CD4-positive, CD25-positive, alpha-beta regulatory T cell (primary cell): ENCODE data around the gene BTBD2. TPM values are rescaled to one million over a fixed set of nuclear protein-coding genes. Genes with fewer than 3 reads are reported as not detected.

Source experiments
- ATAC-seq, 2 donors: fragments of 150-1000 bp; cut with Tn5 transposase; one replicate each; pipeline ENCODE4 v1.10.0; 2021; ENCODE audit warnings: low read depth in 2 of 2, moderate number of reproducible peaks in 2 of 2, moderate library complexity in 1 of 2
- DNase-seq, 3 donors: peaks; one replicate each; pipeline versions ENCODE4 v3.0.0 to v3.0.0-alpha.2; 2012 to 2022; ENCODE audit warnings: mixed read lengths in 1 of 3
- H3K27ac ChIP-seq: one replicate; pipeline ENCODE4 v1.7.0; 2013; ENCODE audit warnings: mild to moderate bottlenecking, low read length; ENCODE audit not compliant: insufficient read depth, poor library complexity, severe bottlenecking
- H3K27me3 ChIP-seq: one replicate; pipeline ENCODE4 v1.7.0; 2013; ENCODE audit warnings: low read length; ENCODE audit not compliant: control insufficient read depth, insufficient read depth
- H3K36me3 ChIP-seq: one replicate; pipeline ENCODE4 v1.7.0; 2013; ENCODE audit warnings: mild to moderate bottlenecking, low read length, moderate library complexity; ENCODE audit not compliant: control insufficient read depth, insufficient read depth
- H3K4me1 ChIP-seq: 2 replicates; pipeline ENCODE4 v1.7.0; 2013; ENCODE audit warnings: mild to moderate bottlenecking, low read length; ENCODE audit not compliant: insufficient read depth, control insufficient read depth, poor library complexity, severe bottlenecking
- H3K4me3 ChIP-seq: one replicate; pipeline ENCODE4 v1.7.0; 2013; ENCODE audit warnings: low read depth, mild to moderate bottlenecking, low read length, moderate library complexity
- H3K9me3 ChIP-seq, 2 experiments: 1 replicate in 1 of 2; 2 replicates in 1 of 2; pipeline ENCODE4 v1.7.0; 2013; ENCODE audit warnings: low read length in 2 of 2, mild to moderate bottlenecking in 1 of 2, moderate library complexity in 1 of 2; ENCODE audit not compliant: control insufficient read depth in 2 of 2
- H3K27ac Mint-ChIP-seq, 3 donors: one replicate each; pipeline ENCODE4 v1.8.0; 2020 to 2022; ENCODE audit warnings: mild to moderate bottlenecking in 3 of 3, mixed read lengths in 3 of 3, moderate library complexity in 2 of 3
- H3K27me3 Mint-ChIP-seq: one replicate; pipeline ENCODE4 v1.8.0; 2022; ENCODE audit warnings: mild to moderate bottlenecking, mixed read lengths
- H3K36me3 Mint-ChIP-seq: one replicate; pipeline ENCODE4 v1.8.0; 2020; ENCODE audit warnings: mixed read lengths
- H3K4me1 Mint-ChIP-seq, 4 donors: one replicate each; pipeline ENCODE4 v1.8.0; 2020 to 2022; ENCODE audit warnings: mixed read lengths in 4 of 4, mild to moderate bottlenecking in 1 of 4
- H3K4me3 Mint-ChIP-seq, 4 donors: one replicate each; pipeline ENCODE4 v1.8.0; 2020 to 2022; ENCODE audit warnings: mild to moderate bottlenecking in 4 of 4, mixed read lengths in 4 of 4, moderate library complexity in 3 of 4
- H3K9me3 Mint-ChIP-seq, 7 donors: one replicate each; pipeline ENCODE4 v1.8.0; 2020 to 2022; ENCODE audit warnings: mixed read lengths in 7 of 7, mild to moderate bottlenecking in 3 of 7, moderate library complexity in 2 of 7
- polyA plus RNA-seq, 4 donors: library from polyadenylated mRNA; unstranded; fragments of 300-500 nt; fragmentation: Illumina TruSeq; gene quantifications; one replicate each; pipeline ENCODE4 v1.2.3, GENCODE V29; 2021
- total RNA-seq: library from RNA; stranded (reverse); gene quantifications from one replicate; pipeline ENCODE4 v1.2.3, GENCODE V29; 2022

Gene BTBD2
- total and polyA plus RNA-seq, 5 donors from 2014 or later, result 3.2 to 58.6 (median 5.1) TPM

DNA sequence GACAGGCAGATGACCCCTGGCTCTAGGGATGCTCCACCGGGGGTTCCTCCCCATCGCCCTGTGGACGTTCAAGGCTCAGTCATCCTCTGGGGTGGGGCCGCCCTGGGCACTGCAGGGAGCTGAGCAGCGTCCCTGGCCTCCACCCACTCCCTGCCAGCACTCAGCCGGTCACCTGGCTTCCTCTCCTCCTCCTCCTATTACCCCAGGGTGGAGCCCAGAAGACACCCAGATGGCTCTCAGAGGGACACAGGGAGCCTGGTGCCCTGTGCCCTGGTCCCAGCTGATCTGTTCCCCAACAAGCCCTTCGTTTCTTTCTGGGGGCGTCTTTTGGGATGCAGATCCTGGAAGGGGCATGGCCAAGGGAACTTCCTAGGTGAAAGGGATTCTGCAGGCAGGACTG lies 39.2 kb upstream of the BTBD2 start:
- H3K4me3 Mint-ChIP-seq, result peak overlapping the region in 2 of 4 donors; percentile 69 to 86
- H3K9me3 Mint-ChIP-seq, result no peaks in the 10 kb centered on the region
- H3K36me3 Mint-ChIP-seq, result no peaks in the 10 kb centered on the region
- Histone ChIP-seq H3K27me3 (no peaks in the 10 kb centered on the region), H3K4me3 (no peak overlapping the region), H3K9me3 (no peaks in the 10 kb centered on the region), H3K27ac (peak overlapping the region; percentile 23), H3K36me3 (no peaks in the 10 kb centered on the region), H3K4me1 (peaks cover 64% of the 10 kb centered on the region)
- DNase-seq (no peak), ATAC-seq (no peak)
- peak overlapping the region in 2 of 3 donors; percentile 63 to 88 for H3K27ac Mint-ChIP-seq
- H3K27me3 Mint-ChIP-seq, result peaks cover 4% of the 10 kb centered on the region
- peaks cover 0 to 66% (median 9%) of the 10 kb centered on the region in 4 donors for H3K4me1 Mint-ChIP-seq

DNA sequence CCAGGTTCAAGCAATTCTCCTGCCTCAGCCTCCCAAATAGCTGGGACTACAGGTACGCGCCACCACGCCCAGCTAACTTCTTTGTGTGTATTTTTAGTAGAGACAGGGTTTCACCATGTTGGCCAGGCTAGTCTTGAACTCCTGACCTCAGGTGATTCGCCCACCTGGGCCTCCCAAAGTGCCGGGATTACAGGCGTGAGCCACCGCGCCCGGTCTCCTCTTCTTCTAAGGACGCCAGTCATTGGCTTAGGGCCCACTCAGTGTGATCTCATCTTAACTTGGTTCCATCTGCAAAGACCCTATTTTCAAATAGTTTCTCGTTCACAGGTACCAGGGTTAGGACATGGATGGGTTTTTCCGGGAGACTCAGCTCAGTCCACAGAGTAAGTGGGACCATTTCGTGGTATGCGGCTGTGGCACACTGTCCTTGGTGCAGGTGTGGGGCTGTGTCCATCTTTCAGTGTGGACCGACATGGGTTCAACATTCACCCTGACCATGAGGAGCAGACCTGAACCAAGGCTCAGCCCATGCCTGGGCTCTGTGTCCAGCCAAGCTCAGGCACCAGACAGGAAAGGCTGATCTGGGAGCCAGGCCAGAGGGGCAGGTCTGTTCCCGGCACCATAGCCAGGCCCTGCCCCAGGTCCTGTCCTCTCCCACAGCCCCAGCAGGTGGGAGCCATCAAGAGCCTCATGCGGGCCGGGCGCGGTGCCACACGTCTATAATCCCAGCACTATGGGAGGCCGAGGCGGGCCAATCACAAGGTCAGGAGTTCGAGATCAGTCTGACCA lies 38.3 kb upstream of the BTBD2 start:
- Histone ChIP-seq H3K27ac (peak overlapping the region; percentile 19), H3K9me3 (no peaks in the 10 kb centered on the region), H3K4me3 (no peak overlapping the region), H3K27me3 (no peaks in the 10 kb centered on the region), H3K36me3 (peaks cover 3% of the 10 kb centered on the region), H3K4me1 (peaks cover 64% of the 10 kb centered on the region)
- Mint-ChIP-seq H3K4me1 (peaks cover 0 to 67% (median 8%) of the 10 kb centered on the region in 4 donors), H3K36me3 (no peaks in the 10 kb centered on the region), H3K4me3 (peak overlapping the region in 3 of 4 donors; percentile 41 to 92 (median 68)), H3K27ac (peak overlapping the region in 2 of 3 donors; percentile 48 to 77), H3K9me3 (no peaks in the 10 kb centered on the region), H3K27me3 (peaks cover 4% of the 10 kb centered on the region)
- no peak for ATAC-seq
- no peak for DNase-seq

GRCh38 chr19:2051773-2052704 lies 36.5 kb upstream of the BTBD2 start:
- Histone ChIP-seq H3K4me3 (no peak overlapping the region), H3K9me3 (no peaks in the 10 kb centered on the region), H3K27ac (peak overlapping the region; percentile 92), H3K4me1 (peaks cover 64% of the 10 kb centered on the region), H3K36me3 (peaks cover 3% of the 10 kb centered on the region), H3K27me3 (no peaks in the 10 kb centered on the region)
- ATAC-seq (peak; percentile 13), DNase-seq (peak; percentile 56 to 82 (median 58))
- H3K9me3 Mint-ChIP-seq, result no peaks in the 10 kb centered on the region
- H3K4me3 Mint-ChIP-seq, result peak overlapping the region; percentile 83 to 93 (median 92)
- H3K36me3 Mint-ChIP-seq, result no peaks in the 10 kb centered on the region
- peaks cover 0 to 67% (median 6%) of the 10 kb centered on the region in 4 donors for H3K4me1 Mint-ChIP-seq
- peak overlapping the region; percentile 94 to 96 (median 95) for H3K27ac Mint-ChIP-seq
- H3K27me3 Mint-ChIP-seq, result peaks cover 4% of the 10 kb centered on the region

GRCh38 chr19:2050991-2051772 lies 35.7 kb upstream of the BTBD2 start, which contains the start of gene MKNK2:
Gene MKNK2 (minus strand): TSS chr19:2051244. CDS start chr19:2050851, 393 bp downstream.
- H3K27ac Mint-ChIP-seq, result peak within 1 kb of the TSS; percentile 95 to 96 (median 95)
- no peaks in the 10 kb centered on the region for H3K9me3 Mint-ChIP-seq
- H3K27me3 Mint-ChIP-seq, result peaks cover 4% of the 10 kb centered on the region

DNA sequence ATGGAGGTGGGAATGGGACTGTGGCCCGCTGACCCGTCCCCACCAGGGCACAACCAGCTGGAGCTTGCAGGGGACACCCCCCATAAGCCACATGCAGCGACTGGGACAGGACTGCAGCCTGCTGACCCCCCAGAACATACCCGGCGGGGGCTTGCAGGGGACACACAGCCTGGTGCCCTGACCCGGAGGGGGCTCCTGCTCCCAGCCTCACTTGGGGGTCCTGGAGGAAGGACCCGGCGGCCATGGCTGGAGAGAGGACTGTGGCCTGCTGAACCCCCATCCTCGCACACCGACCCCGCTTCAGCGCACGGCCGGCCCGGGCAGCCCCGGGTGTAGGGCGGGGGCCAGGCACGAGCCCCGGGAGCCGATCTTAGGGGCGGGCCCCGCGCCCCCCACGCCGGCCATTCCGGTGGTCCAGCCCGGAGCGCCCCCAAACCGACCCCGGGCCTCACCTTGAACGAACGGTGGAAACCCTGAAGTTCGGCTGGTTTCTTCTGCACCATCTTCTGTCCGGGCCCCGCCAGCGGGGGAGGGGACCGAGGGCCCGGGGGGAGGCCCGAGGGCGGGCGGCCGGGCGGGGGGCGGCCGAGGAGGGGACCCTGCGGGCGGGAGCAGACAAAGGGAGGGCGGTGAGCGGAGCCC lies 35.0 kb upstream of the BTBD2 start:
- peaks cover 9% of the 10 kb centered on the region for H3K36me3 ChIP-seq
- Mint-ChIP-seq H3K4me3 (peak overlapping the region; percentile 88 to 94 (median 90)), H3K4me1 (peaks cover 0 to 65% (median 7%) of the 10 kb centered on the region in 4 donors), H3K36me3 (no peaks in the 10 kb centered on the region), H3K9me3 (no peaks in the 10 kb centered on the region), H3K27me3 (peaks cover 4% of the 10 kb centered on the region), H3K27ac (peak overlapping the region; percentile 78 to 95 (median 91))
- peak in 1 of 2 donors; percentile 2 for ATAC-seq
- H3K27me3 ChIP-seq, result no peaks in the 10 kb centered on the region
- peak overlapping the region; percentile 86 for H3K4me3 ChIP-seq
- peak overlapping the region; percentile 78 for H3K27ac ChIP-seq
- no peaks in the 10 kb centered on the region for H3K9me3 ChIP-seq
- peaks cover 62% of the 10 kb centered on the region for H3K4me1 ChIP-seq
- no peak for DNase-seq

More at GRCh38 chr19:2050991-2051772, 35.7 kb upstream of the BTBD2 start, which contains the start of gene MKNK2:
- Histone ChIP-seq H3K27me3 (no peaks in the 10 kb centered on the region), H3K27ac (peak within 1 kb of the TSS; percentile 92), H3K4me3 (peak within 1 kb of the TSS; percentile 86), H3K36me3 (peaks cover 3% of the 10 kb centered on the region), H3K9me3 (no peaks in the 10 kb centered on the region), H3K4me1 (peaks cover 65% of the 10 kb centered on the region)
- Mint-ChIP-seq H3K4me1 (peaks cover 0 to 66% (median 8%) of the 10 kb centered on the region in 4 donors), H3K36me3 (no peaks in the 10 kb centered on the region), H3K4me3 (peak within 1 kb of the TSS; percentile 88 to 94 (median 92))
- DNase-seq (peak; percentile 87 to 94 (median 90)), ATAC-seq (peak; percentile 79 to 84)

- Mint-ChIP-seq H3K27me3 (peaks cover 4% of the 10 kb centered on the region), H3K4me3 (peak overlapping the region; percentile 88 to 94 (median 90)), H3K9me3 (no peaks in the 10 kb centered on the region), H3K27ac (peak overlapping the region; percentile 78 to 95 (median 91)), H3K36me3 (no peaks in the 10 kb centered on the region), H3K4me1 (peaks cover 0 to 65% (median 8%) of the 10 kb centered on the region in 4 donors)
- peaks cover 64% of the 10 kb centered on the region for H3K4me1 ChIP-seq
- peak overlapping the region; percentile 78 for H3K27ac ChIP-seq
- no peaks in the 10 kb centered on the region for H3K9me3 ChIP-seq
- no peaks in the 10 kb centered on the region for H3K27me3 ChIP-seq
- peaks cover 14% of the 10 kb centered on the region for H3K36me3 ChIP-seq
- peak overlapping the region; percentile 86 for H3K4me3 ChIP-seq
- peak; percentile 27 to 29 for ATAC-seq
- DNase-seq, result peak; percentile 40 to 83 (median 73)
Measured at GRCh38 chr19:2049741-2050348, 34.3 kb upstream of the BTBD2 start.
